GM19193 (cell line): ENCODE measurements around the gene GTF2IRD1.

ENCODE experiments used
- POLR2A ChIP-seq: IDR thresholded peaks from 4 replicates; pipeline ENCODE4 v1.6.1; 2011; ENCODE audit not compliant: insufficient read depth, insufficient read length; ENCODE audit errors: extremely low read depth

GTF2IRD1 gene

DNA sequence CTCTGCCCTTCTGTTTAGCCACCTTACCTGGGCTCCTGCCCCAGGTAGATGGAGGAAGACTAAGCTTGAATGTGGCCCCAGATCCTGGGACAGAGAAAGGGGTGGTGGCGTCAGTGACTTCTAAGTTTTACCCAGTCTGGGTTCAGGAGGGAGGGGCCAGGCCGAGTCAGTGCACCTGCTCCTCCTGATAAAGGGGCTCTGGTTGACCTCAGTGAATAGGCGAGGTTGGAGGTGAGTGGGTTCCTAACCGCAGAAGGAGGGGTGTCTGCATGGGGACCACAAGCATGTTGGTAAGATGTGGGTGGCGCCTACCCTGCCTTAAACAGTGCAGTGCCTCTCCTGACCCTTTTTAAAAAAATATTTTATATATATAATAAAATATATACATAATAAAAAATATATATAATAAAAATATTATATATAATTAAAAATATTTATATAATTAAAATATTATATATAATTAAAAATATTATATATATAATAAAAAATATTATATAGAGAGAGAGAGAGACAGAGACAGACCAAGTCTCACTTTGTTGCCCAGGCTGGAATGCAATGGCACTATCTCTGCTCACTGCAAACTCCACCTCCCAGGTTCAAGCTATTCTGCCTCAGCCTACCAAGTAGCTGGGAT is 106.5 kb downstream of the GTF2IRD1 start:
- TF ChIP-seq POLR2A: no peak

DNA sequence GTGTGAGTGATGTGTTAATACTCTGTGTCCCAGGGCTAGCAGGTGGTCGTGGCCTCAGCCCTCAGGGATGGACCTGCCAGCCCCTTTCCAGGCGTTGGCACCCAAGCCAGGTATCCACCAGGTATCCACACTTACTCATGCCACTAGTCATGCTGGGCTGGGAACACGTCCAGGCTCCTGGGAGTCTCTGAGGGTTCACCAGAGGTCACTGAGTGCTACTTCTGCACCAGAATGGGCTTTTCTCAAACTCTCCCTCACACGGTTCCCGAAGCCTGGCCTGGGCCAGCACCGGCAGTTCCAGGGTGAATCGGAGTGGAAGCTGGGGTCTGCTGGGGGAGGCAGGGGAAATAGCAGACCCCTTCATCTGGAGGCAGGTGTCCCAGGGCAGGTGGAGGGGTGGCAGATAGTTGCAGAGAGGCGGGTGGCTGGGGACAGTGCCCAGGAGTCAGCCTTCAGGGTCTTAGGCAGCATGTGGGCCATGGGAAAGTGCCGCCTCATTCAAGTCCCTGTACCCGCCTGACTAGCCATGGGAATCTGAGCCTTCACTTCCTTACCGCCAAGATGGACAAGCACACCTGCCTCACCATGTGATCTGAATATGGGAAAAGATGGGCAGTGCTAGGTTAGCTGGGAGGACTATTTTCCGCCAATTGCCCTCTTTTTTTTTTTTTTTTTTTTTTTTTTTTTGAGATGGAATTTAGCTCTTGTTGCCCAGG is 108.3 kb downstream of the GTF2IRD1 start:
- no peak for TF ChIP-seq POLR2A

DNA sequence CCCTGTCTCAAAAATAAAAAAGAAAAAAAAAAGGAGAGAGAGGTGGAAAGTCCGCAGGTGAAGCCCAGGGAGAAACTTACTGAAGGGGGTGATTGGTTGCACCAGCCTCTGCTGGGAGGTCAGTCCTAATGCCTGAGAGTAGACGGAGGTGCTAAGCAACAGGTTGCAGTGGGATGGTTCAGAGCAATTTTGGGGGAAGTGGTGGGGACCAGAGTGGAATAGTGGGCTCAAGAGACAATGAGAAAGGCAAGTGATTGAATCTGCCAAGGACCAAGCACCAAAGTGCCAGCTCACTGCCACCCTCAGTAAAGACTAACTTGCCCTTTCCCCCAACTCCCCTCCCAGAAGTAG is 113.6 kb downstream of the GTF2IRD1 start:
- TF ChIP-seq POLR2A: no peak

DNA sequence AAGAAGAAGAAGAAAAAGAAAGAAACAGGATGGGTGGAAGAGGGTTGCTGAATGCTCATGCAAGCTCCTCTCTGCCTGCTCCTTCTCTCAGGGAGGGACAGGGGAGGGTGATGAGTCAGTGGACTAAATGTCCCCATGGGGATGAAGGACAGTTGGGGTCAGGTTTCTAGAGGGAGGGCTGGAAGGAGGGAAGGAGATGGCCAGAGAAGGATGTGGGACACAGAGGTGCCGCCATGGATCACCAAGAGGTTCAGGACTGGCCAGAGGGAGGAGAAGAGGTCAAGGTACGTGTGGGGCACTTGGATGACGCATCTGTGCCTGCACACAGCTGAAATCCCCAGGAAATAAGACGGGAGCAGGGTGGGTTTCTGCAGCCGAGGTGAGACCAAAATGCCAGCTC is 115.0 kb downstream of the GTF2IRD1 start:
- TF ChIP-seq POLR2A: no peak

DNA sequence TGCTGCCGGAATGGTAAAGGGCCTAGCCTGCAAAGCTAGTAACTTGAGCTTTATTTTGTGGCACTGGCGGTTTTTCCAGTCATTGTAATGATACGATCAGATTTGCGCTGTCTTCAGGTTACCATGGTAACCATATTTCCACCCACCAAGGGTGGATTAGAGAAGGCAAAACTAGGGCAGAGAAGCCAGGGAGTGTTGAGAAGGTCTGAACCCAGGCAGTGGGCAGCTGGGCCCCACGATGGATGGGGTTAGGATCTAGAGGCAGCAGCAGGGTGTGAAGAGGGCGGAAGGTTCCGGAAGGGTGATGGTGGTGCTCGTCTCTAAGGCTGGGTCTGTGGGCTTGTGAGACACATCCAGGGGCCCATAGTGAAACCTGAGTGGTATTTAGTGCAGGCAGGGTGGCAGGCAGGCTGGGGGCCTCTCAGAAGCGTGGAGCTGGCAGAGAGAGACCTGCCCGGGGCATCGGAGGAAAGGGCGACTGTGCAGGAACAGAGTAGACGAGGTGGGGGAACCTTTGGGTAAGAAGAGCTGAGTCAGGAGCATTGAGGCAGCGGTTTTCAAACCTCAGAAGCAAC is 115.9 kb downstream of the GTF2IRD1 start:
- TF ChIP-seq POLR2A: no peak

GRCh38 chr7:74570533-74571156 is 116.9 kb downstream of the GTF2IRD1 start:
- TF ChIP-seq POLR2A: no peak

GRCh38 chr7:74572301-74572979 is 118.7 kb downstream of the GTF2IRD1 start:
- no peak for TF ChIP-seq POLR2A

DNA sequence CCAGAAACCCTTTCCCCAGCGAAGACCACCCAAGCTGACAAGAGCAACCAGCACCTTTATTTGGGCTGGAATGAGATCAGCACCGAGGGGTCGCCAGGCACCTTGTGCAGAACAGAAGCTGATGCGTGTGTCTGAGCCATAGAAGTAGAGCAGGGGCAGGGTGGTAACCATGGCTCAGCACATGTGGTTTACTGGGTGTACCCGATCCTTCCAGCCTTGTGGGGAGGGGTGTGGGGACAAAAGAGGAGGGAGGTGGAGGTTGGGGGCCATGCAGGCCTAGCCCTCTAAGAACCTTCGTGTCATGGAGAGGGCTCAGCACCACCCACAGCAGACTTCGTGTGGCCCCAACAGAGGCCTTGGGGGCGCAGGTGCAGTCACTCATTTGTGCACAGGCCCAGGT is 119.8 kb downstream of the GTF2IRD1 start:
- TF ChIP-seq POLR2A: no peak

- TF ChIP-seq POLR2A: no peak
Measured at GRCh38 chr7:74575083-74575784, 121.5 kb downstream of the GTF2IRD1 start.

DNA sequence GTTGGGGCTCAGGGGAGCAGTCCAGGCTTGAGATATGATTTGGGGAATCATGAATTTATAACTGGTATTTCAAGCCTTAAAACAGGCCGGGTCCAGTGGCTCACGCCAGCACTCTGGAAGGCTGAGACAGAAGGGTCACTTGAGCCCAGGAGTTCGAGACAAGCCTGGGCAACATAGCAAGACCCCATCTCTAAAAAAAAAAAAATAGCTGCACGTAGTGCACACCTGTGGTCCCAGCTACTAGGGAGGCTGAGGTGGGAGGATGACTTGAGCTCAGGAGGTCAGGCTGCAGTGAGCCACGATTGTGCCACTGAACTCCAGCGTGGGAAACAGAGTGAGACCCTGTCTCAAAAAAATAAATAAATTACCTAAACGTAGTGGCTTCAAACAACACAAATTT is 122.1 kb downstream of the GTF2IRD1 start:
- no peak for TF ChIP-seq POLR2A

- no peak for TF ChIP-seq POLR2A
Measured at GRCh38 chr7:74579800-74580685, 126.3 kb downstream of the GTF2IRD1 start.

GRCh38 chr7:74581916-74582440 is 128.3 kb downstream of the GTF2IRD1 start:
- TF ChIP-seq POLR2A: no peak

GRCh38 chr7:74582447-74583039 is 128.8 kb downstream of the GTF2IRD1 start:
- no peak for TF ChIP-seq POLR2A
